GM18909 (cell line): ENCODE data around the gene EIF3I.
"Not testable (repeated sequence)": the region's sequence is repeated elsewhere in the genome, so short reads cannot be mapped to it uniquely, and the experiment has no call there.

ENCODE experiments used
- ATAC-seq: cut with Tn5 transposase; IDR thresholded peaks from one replicate; pipeline ENCODE4 v1.9.1; 2021; ENCODE audit warnings: mild to moderate bottlenecking; ENCODE audit not compliant: unreplicated experiment, poor library complexity

The EIF3I gene

GRCh38 chr1:32257227-32257508 is 35.0 kb downstream of the EIF3I start:
- no peak for ATAC-seq

- not testable (repeated sequence) for ATAC-seq
These were observed 41.0 kb downstream of the EIF3I start for GRCh38 chr1:32263236-32263593.

GRCh38 chr1:32263744-32264143 is 41.5 kb downstream of the EIF3I start:
- peak; percentile 46 for ATAC-seq

DNA sequence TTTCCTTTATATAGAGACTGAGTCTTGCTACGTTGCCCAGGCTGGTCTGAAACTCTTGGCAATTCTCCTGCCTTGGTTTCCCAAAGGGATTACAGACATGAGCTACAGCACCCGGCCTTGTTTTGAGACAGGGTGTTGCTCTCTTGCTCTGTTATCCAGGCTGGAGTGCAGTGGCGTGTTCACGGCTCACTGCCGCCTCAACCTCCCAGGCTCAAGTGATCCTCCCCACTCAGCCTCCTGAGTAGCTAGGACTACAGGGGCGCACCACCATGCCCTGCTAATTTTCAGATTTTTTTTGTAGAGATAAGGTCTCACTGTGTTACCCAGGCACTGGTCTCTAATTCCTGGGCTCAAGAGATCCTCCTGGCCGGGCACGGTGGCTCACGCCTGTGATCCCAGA is 43.6 kb downstream of the EIF3I start:
- ATAC-seq, result no peak

- no peak for ATAC-seq
These were observed 44.8 kb downstream of the EIF3I start for GRCh38 chr1:32266921-32267591.

- no peak for ATAC-seq
These were observed 47.5 kb downstream of the EIF3I start for GRCh38 chr1:32269744-32270143.

- no peak for ATAC-seq
These were observed 50.6 kb downstream of the EIF3I start for GRCh38 chr1:32272557-32273390.

- no peak for ATAC-seq
These were observed 51.4 kb downstream of the EIF3I start for GRCh38 chr1:32273391-32274208.

DNA sequence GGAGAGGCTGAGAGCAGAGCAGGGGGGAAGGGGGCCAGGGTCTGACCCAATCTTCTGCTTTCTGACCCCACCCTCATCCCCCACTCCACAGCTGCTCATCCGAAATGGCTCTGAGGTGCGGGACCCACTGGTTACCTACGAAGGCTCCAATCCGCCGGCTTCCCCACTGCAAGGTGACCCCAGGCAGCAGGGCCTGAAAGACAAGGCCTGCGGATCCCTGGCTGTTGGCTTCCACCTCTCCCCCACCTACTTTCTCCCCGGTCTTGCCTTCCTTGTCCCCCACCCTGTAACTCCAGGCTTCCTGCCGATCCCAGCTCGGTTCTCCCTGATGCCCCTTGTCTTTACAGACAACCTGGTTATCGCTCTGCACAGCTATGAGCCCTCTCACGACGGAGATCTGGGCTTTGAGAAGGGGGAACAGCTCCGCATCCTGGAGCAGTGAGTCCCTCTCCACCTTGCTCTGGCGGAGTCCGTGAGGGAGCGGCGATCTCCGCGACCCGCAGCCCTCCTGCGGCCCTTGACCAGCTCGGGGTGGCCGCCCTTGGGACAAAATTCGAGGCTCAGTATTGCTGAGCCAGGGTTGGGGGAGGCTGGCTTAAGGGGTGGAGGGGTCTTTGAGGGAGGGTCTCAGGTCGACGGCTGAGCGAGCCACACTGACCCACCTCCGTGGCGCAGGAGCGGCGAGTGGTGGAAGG is 52.6 kb downstream of the EIF3I start:
- ATAC-seq, result no peak

GRCh38 chr1:32275424-32275823 is 53.2 kb downstream of the EIF3I start:
- no peak for ATAC-seq

DNA sequence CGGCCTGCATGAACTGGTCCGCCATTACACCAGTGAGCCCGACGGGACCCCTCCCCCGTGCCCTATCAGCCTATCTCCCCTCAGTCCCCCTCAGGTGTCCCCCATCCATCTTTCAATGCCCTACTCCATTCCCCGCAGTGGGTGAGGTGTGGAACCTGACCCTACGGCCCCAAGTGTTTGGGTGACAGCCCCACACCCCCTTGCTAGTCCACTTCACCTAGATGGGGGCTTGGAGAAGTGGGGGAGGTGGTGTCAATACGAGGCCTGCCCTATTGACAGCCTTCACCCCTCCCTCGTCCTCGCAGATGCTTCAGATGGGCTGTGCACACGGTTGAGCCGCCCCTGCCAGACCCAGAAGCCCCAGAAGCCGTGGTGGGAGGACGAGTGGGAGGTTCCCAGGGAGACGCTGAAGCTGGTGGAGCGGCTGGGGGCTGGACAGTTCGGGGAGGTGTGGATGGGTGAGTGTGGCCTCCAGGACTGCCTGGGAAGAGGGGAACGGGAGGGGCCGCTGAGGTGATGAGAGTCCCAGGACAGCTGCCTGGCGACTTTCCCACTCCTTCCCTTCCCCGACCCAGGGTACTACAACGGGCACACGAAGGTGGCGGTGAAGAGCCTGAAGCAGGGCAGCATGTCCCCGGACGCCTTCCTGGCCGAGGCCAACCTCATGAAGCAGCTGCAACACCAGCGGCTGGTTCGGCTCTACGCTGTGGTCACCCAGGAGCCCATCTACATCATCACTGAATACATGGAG is 54.0 kb downstream of the EIF3I start:
- ATAC-seq, result no peak
